K562 (cell line): ENCODE measurements around the gene ANGEL2. TPM values are rescaled to one million over a fixed set of nuclear protein-coding genes. Genes with fewer than 3 reads are reported as not detected.

Experiments used
- DIDO1 ChIP-seq: fragments of 450-650 bp; IDR thresholded peaks from 2 replicates; pipeline ENCODE4 v1.6.1; 2016; ENCODE audit warnings: low read depth, missing biosample characterization, missing genetic modification characterization
- EP400 ChIP-seq: fragments of 450-650 bp; IDR thresholded peaks from 2 replicates; pipeline ENCODE4 v1.6.1; 2017; ENCODE audit warnings: antibody characterized with exemption, mild to moderate bottlenecking, moderate library complexity
- KDM1A ChIP-seq, 2 experiments: fragments of 450-650 bp; IDR thresholded peaks; 2 replicates each; pipeline ENCODE4 v1.6.1; 2016; ENCODE audit warnings: mild to moderate bottlenecking in 2 of 2
- PML ChIP-seq: IDR thresholded peaks from 2 replicates; pipeline ENCODE4 v1.6.1; 2012; ENCODE audit warnings: low read length, inconsistent platforms
- RHOXF2B ChIP-seq: fragments of 250-450 bp; sonication (Bioruptor Pico); conservative IDR thresholded peaks from 2 replicates; pipeline ENCODE4 v1.5.1; 2021
- TEAD4 ChIP-seq, 2 experiments: sonication (generic) in 1 of 2; formaldehyde crosslinking in 1 of 2; IDR thresholded peaks; 2 replicates each; pipeline versions ENCODE4 v1.6.1 to v1.8.0; 2012 to 2022; ENCODE audit warnings: borderline replicate concordance in 1 of 2, inconsistent platforms in 1 of 2, low read length in 1 of 2, mild to moderate bottlenecking in 1 of 2, missing genetic modification reagents in 1 of 2
- YY1 ChIP-seq, 3 experiments: IDR thresholded peaks; 2 replicates each; pipeline ENCODE4 v1.6.1; 2011; ENCODE audit warnings: low read length in 2 of 3, mild to moderate bottlenecking in 2 of 3, moderate library complexity in 2 of 3, borderline replicate concordance in 1 of 3, control low read depth in 1 of 3, low read depth in 1 of 3; ENCODE audit not compliant: insufficient read depth in 3 of 3, insufficient replicate concordance in 2 of 3, control insufficient read depth in 1 of 3, insufficient read length in 1 of 3; ENCODE audit errors: extremely low read depth in 1 of 3
- ZNF23 ChIP-seq: fragments of 250-450 bp; sonication (Bioruptor Pico); IDR thresholded peaks from 2 replicates; pipeline ENCODE4 v1.4.0; 2020; ENCODE audit warnings: mild to moderate bottlenecking
- ZNF24 ChIP-seq: fragments of 450-650 bp; IDR thresholded peaks from 2 replicates; pipeline ENCODE4 v1.6.1; 2016
- ZNF41 ChIP-seq: fragments of 250-450 bp; sonication (Bioruptor Pico); conservative IDR thresholded peaks from 2 replicates; pipeline ENCODE4 v1.4.0; 2020; ENCODE audit warnings: mild to moderate bottlenecking
- ZNF584 ChIP-seq: fragments of 200-800 bp; sonication (Bioruptor generic); IDR thresholded peaks from 2 replicates; pipeline ENCODE4 v1.6.1; 2016; ENCODE audit warnings: low read depth, mild to moderate bottlenecking, missing genetic modification characterization, missing compliant biosample characterization
- polyA plus RNA-seq, 8 experiments: library from polyadenylated mRNA; depleted of rRNA in 4 of 8; stranded (reverse) in 5 of 8; unstranded in 3 of 8; fragments of >200 nt; fragmentation: Nextera tagmentation in 2 of 8; fragmentation: Illumina TruSeq in 1 of 8; extraction: Ambion mirVana in 2 of 8; extraction: Trizol in 1 of 8; gene quantifications; 2 replicates each; pipeline versions ENCODE4 v1.2.1 to v1.2.3, GENCODE V29; 2011 to 2014; ENCODE audit warnings: inconsistent platforms in 1 of 8, missing spikeins in 1 of 8
- total RNA-seq, 7 experiments: library from RNA; depleted of rRNA in 6 of 7; stranded (reverse); fragments of >200 nt in 6 of 7; fragmentation: Illumina TruSeq in 2 of 7; extraction: Trizol in 2 of 7; gene quantifications; 2 replicates each; pipeline versions ENCODE4 v1.2.1 to v1.2.3, GENCODE V29; 2011 to 2021; ENCODE audit warnings: low replicate concordance in 1 of 7
- TF ChIP-seq, protein P1 (sequence below): fragments of 450-650 bp; IDR thresholded peaks from 2 replicates; pipeline ENCODE4 v1.6.1; 2017; ENCODE audit warnings: antibody characterized with exemption, mild to moderate bottlenecking
- TF ChIP-seq, protein P2 (sequence below): fragments of 250-450 bp; sonication (Bioruptor Pico); IDR thresholded peaks from 2 replicates; pipeline ENCODE4 v1.4.0; 2020; ENCODE audit warnings: mild to moderate bottlenecking, moderate library complexity

The ANGEL2 gene
- total and polyA plus RNA-seq, 9 of the 15 experiments (the other 6 are each of a cell fraction or from before 2014, with no cell fraction given), result 6.8 to 34.6 (median 26.2) TPM

DNA sequence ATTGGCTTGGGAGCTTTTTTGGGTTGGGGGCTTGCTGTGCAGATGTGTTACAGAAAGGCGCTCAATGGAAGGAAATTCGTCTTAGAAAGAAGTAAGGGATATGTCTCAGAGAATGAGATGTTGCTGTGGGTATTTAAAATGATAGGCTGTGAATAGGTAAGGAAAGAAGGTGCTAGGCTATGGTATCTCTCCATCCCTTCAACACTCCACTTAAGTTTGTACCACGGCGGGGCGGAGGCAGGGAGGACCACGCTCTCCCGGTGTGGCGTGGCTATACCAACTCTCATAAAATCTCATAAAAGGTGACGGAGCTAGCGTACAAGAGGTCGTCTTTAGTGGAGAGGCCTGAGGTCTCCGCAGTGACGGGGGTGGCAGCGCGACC is 35.1 kb upstream of the ANGEL2 start (continued):
- TF ChIP-seq, protein P1, sequence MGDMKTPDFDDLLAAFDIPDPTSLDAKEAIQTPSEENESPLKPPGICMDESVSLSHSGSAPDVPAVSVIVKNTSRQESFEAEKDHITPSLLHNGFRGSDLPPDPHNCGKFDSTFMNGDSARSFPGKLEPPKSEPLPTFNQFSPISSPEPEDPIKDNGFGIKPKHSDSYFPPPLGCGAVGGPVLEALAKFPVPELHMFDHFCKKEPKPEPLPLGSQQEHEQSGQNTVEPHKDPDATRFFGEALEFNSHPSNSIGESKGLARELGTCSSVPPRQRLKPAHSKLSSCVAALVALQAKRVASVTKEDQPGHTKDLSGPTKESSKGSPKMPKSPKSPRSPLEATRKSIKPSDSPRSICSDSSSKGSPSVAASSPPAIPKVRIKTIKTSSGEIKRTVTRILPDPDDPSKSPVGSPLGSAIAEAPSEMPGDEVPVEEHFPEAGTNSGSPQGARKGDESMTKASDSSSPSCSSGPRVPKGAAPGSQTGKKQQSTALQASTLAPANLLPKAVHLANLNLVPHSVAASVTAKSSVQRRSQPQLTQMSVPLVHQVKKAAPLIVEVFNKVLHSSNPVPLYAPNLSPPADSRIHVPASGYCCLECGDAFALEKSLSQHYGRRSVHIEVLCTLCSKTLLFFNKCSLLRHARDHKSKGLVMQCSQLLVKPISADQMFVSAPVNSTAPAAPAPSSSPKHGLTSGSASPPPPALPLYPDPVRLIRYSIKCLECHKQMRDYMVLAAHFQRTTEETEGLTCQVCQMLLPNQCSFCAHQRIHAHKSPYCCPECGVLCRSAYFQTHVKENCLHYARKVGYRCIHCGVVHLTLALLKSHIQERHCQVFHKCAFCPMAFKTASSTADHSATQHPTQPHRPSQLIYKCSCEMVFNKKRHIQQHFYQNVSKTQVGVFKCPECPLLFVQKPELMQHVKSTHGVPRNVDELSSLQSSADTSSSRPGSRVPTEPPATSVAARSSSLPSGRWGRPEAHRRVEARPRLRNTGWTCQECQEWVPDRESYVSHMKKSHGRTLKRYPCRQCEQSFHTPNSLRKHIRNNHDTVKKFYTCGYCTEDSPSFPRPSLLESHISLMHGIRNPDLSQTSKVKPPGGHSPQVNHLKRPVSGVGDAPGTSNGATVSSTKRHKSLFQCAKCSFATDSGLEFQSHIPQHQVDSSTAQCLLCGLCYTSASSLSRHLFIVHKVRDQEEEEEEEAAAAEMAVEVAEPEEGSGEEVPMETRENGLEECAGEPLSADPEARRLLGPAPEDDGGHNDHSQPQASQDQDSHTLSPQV, result peak; percentile 92
- TF ChIP-seq YY1 (IDR thresholded peaks at IDR 0.05; ENCODE audit: borderline replicate concordance in 1 of 3, control insufficient read depth in 1 of 3, extremely low read depth in 1 of 3, insufficient read depth in 3 of 3, insufficient read length in 1 of 3, insufficient replicate concordance in 2 of 3, low read depth in 1 of 3, low read length in 2 of 3) (no peak), DIDO1 (tag) (no peak), RHOXF2B (no peak), TEAD4 (IDR thresholded peaks at IDR 0.05; ENCODE audit: low read length) (no peak), TEAD4 (CRISPR knock-in tag; IDR thresholded peaks at IDR 0.05; ENCODE audit: borderline replicate concordance) (no peak), PML (0 out of 2 replicates have a peak, but pooled peaks have one; percentile 9), KDM1A (IDR thresholded peaks at IDR 0.05) (peak; percentile 20 to 67; a peak in 1 of 4 replicates), ZNF584 (CRISPR knock-in tag) (no peak), ZNF41 (CRISPR knock-in tag) (no peak), EP400 (peak; percentile 92; the same call in 1 of the 2 replicates), ZNF23 (CRISPR knock-in tag) (0 out of 2 replicates have a peak, but pooled peaks have one; percentile 52), ZNF24 (no peak)
- TF ChIP-seq, protein P2, sequence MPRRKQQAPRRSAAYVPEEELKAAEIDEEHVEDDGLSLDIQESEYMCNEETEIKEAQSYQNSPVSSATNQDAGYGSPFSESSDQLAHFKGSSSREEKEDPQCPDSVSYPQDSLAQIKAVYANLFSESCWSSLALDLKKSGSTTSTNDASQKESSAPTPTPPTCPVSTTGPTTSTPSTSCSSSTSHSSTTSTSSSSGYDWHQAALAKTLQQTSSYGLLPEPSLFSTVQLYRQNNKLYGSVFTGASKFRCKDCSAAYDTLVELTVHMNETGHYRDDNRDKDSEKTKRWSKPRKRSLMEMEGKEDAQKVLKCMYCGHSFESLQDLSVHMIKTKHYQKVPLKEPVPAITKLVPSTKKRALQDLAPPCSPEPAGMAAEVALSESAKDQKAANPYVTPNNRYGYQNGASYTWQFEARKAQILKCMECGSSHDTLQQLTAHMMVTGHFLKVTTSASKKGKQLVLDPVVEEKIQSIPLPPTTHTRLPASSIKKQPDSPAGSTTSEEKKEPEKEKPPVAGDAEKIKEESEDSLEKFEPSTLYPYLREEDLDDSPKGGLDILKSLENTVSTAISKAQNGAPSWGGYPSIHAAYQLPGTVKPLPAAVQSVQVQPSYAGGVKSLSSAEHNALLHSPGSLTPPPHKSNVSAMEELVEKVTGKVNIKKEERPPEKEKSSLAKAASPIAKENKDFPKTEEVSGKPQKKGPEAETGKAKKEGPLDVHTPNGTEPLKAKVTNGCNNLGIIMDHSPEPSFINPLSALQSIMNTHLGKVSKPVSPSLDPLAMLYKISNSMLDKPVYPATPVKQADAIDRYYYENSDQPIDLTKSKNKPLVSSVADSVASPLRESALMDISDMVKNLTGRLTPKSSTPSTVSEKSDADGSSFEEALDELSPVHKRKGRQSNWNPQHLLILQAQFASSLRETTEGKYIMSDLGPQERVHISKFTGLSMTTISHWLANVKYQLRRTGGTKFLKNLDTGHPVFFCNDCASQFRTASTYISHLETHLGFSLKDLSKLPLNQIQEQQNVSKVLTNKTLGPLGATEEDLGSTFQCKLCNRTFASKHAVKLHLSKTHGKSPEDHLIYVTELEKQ, result no peak
